GM23338 (cell line): ENCODE results near the gene VMP1. TPM values are rescaled to one million over a fixed set of nuclear protein-coding genes. Genes with fewer than 3 reads are reported as not detected.

Source experiments
- ATAC-seq: fragments of 200-7000 bp; cut with Tn5 transposase; 3 replicates; pipeline ENCODE4 v1.9.1; 2020
- DNase-seq: peaks from one replicate; pipeline ENCODE4 v3.0.0-alpha.2; 2015; ENCODE audit warnings: low spot score
- H2AFZ ChIP-seq: fragments of 200-600 bp; sonication (generic); 2 replicates; pipeline ENCODE4 v1.8.0; 2016; ENCODE audit warnings: antibody characterized with exemption, mild to moderate bottlenecking, moderate library complexity
- H3F3A ChIP-seq: fragments of 200-600 bp; sonication (generic); replicated peaks from 2 replicates; pipeline ENCODE4 v1.8.0; 2017; ENCODE audit warnings: antibody characterized with exemption, mixed run types, low read depth
- H3K27ac ChIP-seq: fragments of 200-600 bp; sonication (generic); 2 replicates; pipeline ENCODE4 v1.6.1; 2016; ENCODE audit warnings: low read depth
- H3K27me3 ChIP-seq: fragments of 200-600 bp; sonication (generic); 2 replicates; pipeline ENCODE4 v1.8.0; 2016; ENCODE audit warnings: mild to moderate bottlenecking, mixed run types, moderate library complexity; ENCODE audit not compliant: insufficient read depth
- H3K36me3 ChIP-seq: fragments of 200-600 bp; sonication (generic); 2 replicates; pipeline ENCODE4 v1.8.0; 2016; ENCODE audit warnings: mild to moderate bottlenecking; ENCODE audit not compliant: insufficient read depth
- H3K4me1 ChIP-seq: fragments of 200-600 bp; sonication (generic); 2 replicates; pipeline ENCODE4 v1.8.0; 2016; ENCODE audit warnings: mild to moderate bottlenecking, moderate library complexity; ENCODE audit not compliant: insufficient read depth
- H3K4me2 ChIP-seq: fragments of 200-600 bp; sonication (generic); 2 replicates; pipeline ENCODE4 v1.7.1; 2017; ENCODE audit warnings: mixed run types
- H3K4me3 ChIP-seq: fragments of 200-600 bp; sonication (generic); 2 replicates; pipeline ENCODE4 v1.6.1; 2016; ENCODE audit warnings: mixed run types
- H3K79me2 ChIP-seq: fragments of 200-600 bp; sonication (generic); replicated peaks from 2 replicates; pipeline ENCODE4 v1.8.0; 2017; ENCODE audit warnings: mild to moderate bottlenecking; ENCODE audit not compliant: insufficient read depth
- H3K9me2 ChIP-seq: fragments of 200-600 bp; sonication (generic); 2 replicates; pipeline ENCODE4 v1.8.0; 2017; ENCODE audit not compliant: insufficient read depth
- H4K20me1 ChIP-seq: fragments of 200-600 bp; sonication (generic); replicated peaks from 2 replicates; pipeline ENCODE4 v1.8.0; 2017; ENCODE audit warnings: mild to moderate bottlenecking; ENCODE audit not compliant: insufficient read depth
- H3K27ac Mint-ChIP-seq: 2 replicates; pipeline ENCODE4 v1.8.0; 2020; ENCODE audit warnings: inconsistent platforms, mild to moderate bottlenecking, moderate library complexity, mixed read lengths
- H3K27me3 Mint-ChIP-seq: 3 replicates; pipeline ENCODE4 v1.8.0; 2022; ENCODE audit warnings: low read depth, mild to moderate bottlenecking, moderate library complexity, mixed read lengths, inconsistent platforms; ENCODE audit not compliant: insufficient read depth, poor library complexity
- H3K36me3 Mint-ChIP-seq: 3 replicates; pipeline ENCODE4 v1.8.0; 2021; ENCODE audit warnings: low read depth, mild to moderate bottlenecking, inconsistent platforms, moderate library complexity, mixed read lengths
- H3K4me1 Mint-ChIP-seq: 3 replicates; pipeline ENCODE4 v1.8.0; 2020; ENCODE audit warnings: mild to moderate bottlenecking, inconsistent platforms, mixed read lengths
- H3K4me3 Mint-ChIP-seq: 3 replicates; pipeline ENCODE4 v1.8.0; 2021; ENCODE audit warnings: moderate library complexity, mild to moderate bottlenecking, inconsistent platforms, mixed read lengths
- H3K9me3 Mint-ChIP-seq: 3 replicates; pipeline ENCODE4 v1.8.0; 2020; ENCODE audit warnings: moderate library complexity, mild to moderate bottlenecking, inconsistent platforms, mixed read lengths
- CREB1 ChIP-seq: fragments of 250-450 bp; sonication (Bioruptor Pico); IDR thresholded peaks from 2 replicates; pipeline ENCODE4 v1.5.0; 2020; ENCODE audit warnings: low read depth, mild to moderate bottlenecking, moderate library complexity
- EZH2 ChIP-seq: fragments of 200-600 bp; sonication (generic); IDR thresholded peaks from one replicate; pipeline ENCODE4 v1.8.0; 2017; ENCODE audit warnings: antibody characterized with exemption, mild to moderate bottlenecking, low read depth; ENCODE audit not compliant: unreplicated experiment
- EZH2phosphoT487 ChIP-seq: fragments of 200-600 bp; sonication (generic); IDR thresholded peaks from one replicate; pipeline ENCODE4 v1.8.1; 2018; ENCODE audit warnings: antibody characterized with exemption; ENCODE audit not compliant: unreplicated experiment
- JUNB ChIP-seq: IDR thresholded peaks from one replicate; pipeline ENCODE4 v1.6.1; 2016; ENCODE audit warnings: antibody characterized with exemption; ENCODE audit not compliant: unreplicated experiment
- NANOG ChIP-seq: IDR thresholded peaks from 2 replicates; pipeline ENCODE4 v1.6.1; 2016; ENCODE audit warnings: antibody characterized with exemption, borderline replicate concordance
- POLR2AphosphoS5 ChIP-seq: IDR thresholded peaks from 2 replicates; pipeline ENCODE4 v1.6.1; 2016; ENCODE audit warnings: antibody characterized with exemption, low read depth
- STAT1 ChIP-seq: IDR thresholded peaks from one replicate; pipeline ENCODE4 v1.6.1; 2016; ENCODE audit warnings: antibody characterized with exemption; ENCODE audit not compliant: unreplicated experiment
- ZNF114 ChIP-seq: fragments of 250-450 bp; sonication (Bioruptor Pico); IDR thresholded peaks from 2 replicates; pipeline ENCODE4 v1.5.0; 2020; ENCODE audit warnings: mild to moderate bottlenecking, moderate library complexity
- ZNF331 ChIP-seq: fragments of 250-450 bp; sonication (Bioruptor Pico); IDR thresholded peaks from 2 replicates; pipeline ENCODE4 v1.5.0; 2020; ENCODE audit warnings: low read depth, mild to moderate bottlenecking, moderate library complexity
- polyA plus RNA-seq: library from polyadenylated mRNA; unstranded; fragments of >200 nt; fragmentation: Nextera tagmentation; extraction: Ambion mirVana; gene quantifications from 2 replicates; pipeline ENCODE4 v1.2.1, GENCODE V29; 2016
- total RNA-seq: library from RNA; depleted of rRNA; stranded (reverse); fragments of >200 nt; shearing (Covaris generic); gene quantifications from 2 replicates; pipeline ENCODE4 v1.2.3, GENCODE V29; 2014
- TF ChIP-seq, protein P1 (sequence below): IDR thresholded peaks from one replicate; pipeline ENCODE4 v1.6.1; 2018; ENCODE audit warnings: antibody characterized with exemption; ENCODE audit not compliant: unreplicated experiment
- TF ChIP-seq, protein P2 (sequence below): fragments of 250-450 bp; sonication (Bioruptor Pico); IDR thresholded peaks from 2 replicates; pipeline ENCODE4 v1.5.0; 2020; ENCODE audit warnings: mild to moderate bottlenecking, moderate library complexity
- TF ChIP-seq, protein P3 (sequence below), 2 experiments: fragments of 200-600 bp in 1 of 2; sonication (generic) in 1 of 2; conservative IDR thresholded peaks; 2 replicates each; pipeline versions ENCODE4 v1.5.1 to v1.6.1; 2016 to 2017; ENCODE audit warnings: antibody characterized with exemption in 2 of 2, low read depth in 2 of 2, mild to moderate bottlenecking in 2 of 2, moderate library complexity in 1 of 2
- TF ChIP-seq, protein P4 (sequence below): IDR thresholded peaks from 2 replicates; pipeline ENCODE4 v1.6.1; 2016; ENCODE audit warnings: antibody characterized with exemption

VMP1 gene
- total and polyA plus RNA-seq, 2 experiments from 2014 or later, result 70.1 to 112 TPM

DNA sequence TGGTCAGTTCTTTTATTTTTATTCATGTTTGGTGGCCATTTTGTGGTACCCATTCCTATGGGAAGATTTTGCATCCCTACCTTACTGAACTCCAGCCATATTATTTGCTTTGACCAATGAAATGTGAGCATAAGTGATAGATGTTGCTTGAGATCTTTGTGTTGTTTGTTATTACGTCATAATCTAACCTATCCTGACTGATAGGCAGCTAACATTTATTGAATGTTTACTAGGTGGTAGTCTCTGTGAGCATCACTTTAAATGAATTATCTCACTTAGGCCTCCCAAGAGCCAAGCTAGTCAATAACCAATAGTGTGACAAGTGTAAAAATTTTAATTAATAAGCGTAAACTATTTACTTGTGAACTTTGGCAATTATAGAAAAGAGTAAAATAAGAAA, 37.6 kb downstream of the VMP1 start:
- Mint-ChIP-seq H3K4me1 (no peaks in the 10 kb centered on the region), H3K36me3 (peaks cover 21% of the 10 kb centered on the region), H3K27me3 (no peaks in the 10 kb centered on the region), H3K4me3 (no peak overlapping the region), H3K27ac (no peak overlapping the region), H3K9me3 (peaks cover 13% of the 10 kb centered on the region)
- Histone ChIP-seq H3K9me2 (no peaks in the 10 kb centered on the region), H3K79me2 (no peaks in the 10 kb centered on the region), H3K27ac (no peak overlapping the region), H3K4me1 (no peaks in the 10 kb centered on the region), H2AFZ (no peak overlapping the region), H3K4me2 (no peak overlapping the region), H3K4me3 (no peak overlapping the region), H3F3A (no peaks in the 10 kb centered on the region), H3K36me3 (peaks cover 4% of the 10 kb centered on the region; the same call in 1 of the 2 replicates), H3K27me3 (no peaks in the 10 kb centered on the region), H4K20me1 (no peaks in the 10 kb centered on the region)
- ATAC-seq, result no peak
- TF ChIP-seq ZNF114 (CRISPR knock-in tag) (no peak), ZNF331 (CRISPR knock-in tag) (no peak), CREB1 (CRISPR knock-in tag) (no peak), STAT1 (no peak), POLR2AphosphoS5 (no peak), JUNB (no peak), NANOG (no peak), EZH2 (no peak), EZH2phosphoT487 (no peak)
- TF ChIP-seq, protein P1, sequence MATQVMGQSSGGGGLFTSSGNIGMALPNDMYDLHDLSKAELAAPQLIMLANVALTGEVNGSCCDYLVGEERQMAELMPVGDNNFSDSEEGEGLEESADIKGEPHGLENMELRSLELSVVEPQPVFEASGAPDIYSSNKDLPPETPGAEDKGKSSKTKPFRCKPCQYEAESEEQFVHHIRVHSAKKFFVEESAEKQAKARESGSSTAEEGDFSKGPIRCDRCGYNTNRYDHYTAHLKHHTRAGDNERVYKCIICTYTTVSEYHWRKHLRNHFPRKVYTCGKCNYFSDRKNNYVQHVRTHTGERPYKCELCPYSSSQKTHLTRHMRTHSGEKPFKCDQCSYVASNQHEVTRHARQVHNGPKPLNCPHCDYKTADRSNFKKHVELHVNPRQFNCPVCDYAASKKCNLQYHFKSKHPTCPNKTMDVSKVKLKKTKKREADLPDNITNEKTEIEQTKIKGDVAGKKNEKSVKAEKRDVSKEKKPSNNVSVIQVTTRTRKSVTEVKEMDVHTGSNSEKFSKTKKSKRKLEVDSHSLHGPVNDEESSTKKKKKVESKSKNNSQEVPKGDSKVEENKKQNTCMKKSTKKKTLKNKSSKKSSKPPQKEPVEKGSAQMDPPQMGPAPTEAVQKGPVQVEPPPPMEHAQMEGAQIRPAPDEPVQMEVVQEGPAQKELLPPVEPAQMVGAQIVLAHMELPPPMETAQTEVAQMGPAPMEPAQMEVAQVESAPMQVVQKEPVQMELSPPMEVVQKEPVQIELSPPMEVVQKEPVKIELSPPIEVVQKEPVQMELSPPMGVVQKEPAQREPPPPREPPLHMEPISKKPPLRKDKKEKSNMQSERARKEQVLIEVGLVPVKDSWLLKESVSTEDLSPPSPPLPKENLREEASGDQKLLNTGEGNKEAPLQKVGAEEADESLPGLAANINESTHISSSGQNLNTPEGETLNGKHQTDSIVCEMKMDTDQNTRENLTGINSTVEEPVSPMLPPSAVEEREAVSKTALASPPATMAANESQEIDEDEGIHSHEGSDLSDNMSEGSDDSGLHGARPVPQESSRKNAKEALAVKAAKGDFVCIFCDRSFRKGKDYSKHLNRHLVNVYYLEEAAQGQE, result no peak
- TF ChIP-seq, protein P2, sequence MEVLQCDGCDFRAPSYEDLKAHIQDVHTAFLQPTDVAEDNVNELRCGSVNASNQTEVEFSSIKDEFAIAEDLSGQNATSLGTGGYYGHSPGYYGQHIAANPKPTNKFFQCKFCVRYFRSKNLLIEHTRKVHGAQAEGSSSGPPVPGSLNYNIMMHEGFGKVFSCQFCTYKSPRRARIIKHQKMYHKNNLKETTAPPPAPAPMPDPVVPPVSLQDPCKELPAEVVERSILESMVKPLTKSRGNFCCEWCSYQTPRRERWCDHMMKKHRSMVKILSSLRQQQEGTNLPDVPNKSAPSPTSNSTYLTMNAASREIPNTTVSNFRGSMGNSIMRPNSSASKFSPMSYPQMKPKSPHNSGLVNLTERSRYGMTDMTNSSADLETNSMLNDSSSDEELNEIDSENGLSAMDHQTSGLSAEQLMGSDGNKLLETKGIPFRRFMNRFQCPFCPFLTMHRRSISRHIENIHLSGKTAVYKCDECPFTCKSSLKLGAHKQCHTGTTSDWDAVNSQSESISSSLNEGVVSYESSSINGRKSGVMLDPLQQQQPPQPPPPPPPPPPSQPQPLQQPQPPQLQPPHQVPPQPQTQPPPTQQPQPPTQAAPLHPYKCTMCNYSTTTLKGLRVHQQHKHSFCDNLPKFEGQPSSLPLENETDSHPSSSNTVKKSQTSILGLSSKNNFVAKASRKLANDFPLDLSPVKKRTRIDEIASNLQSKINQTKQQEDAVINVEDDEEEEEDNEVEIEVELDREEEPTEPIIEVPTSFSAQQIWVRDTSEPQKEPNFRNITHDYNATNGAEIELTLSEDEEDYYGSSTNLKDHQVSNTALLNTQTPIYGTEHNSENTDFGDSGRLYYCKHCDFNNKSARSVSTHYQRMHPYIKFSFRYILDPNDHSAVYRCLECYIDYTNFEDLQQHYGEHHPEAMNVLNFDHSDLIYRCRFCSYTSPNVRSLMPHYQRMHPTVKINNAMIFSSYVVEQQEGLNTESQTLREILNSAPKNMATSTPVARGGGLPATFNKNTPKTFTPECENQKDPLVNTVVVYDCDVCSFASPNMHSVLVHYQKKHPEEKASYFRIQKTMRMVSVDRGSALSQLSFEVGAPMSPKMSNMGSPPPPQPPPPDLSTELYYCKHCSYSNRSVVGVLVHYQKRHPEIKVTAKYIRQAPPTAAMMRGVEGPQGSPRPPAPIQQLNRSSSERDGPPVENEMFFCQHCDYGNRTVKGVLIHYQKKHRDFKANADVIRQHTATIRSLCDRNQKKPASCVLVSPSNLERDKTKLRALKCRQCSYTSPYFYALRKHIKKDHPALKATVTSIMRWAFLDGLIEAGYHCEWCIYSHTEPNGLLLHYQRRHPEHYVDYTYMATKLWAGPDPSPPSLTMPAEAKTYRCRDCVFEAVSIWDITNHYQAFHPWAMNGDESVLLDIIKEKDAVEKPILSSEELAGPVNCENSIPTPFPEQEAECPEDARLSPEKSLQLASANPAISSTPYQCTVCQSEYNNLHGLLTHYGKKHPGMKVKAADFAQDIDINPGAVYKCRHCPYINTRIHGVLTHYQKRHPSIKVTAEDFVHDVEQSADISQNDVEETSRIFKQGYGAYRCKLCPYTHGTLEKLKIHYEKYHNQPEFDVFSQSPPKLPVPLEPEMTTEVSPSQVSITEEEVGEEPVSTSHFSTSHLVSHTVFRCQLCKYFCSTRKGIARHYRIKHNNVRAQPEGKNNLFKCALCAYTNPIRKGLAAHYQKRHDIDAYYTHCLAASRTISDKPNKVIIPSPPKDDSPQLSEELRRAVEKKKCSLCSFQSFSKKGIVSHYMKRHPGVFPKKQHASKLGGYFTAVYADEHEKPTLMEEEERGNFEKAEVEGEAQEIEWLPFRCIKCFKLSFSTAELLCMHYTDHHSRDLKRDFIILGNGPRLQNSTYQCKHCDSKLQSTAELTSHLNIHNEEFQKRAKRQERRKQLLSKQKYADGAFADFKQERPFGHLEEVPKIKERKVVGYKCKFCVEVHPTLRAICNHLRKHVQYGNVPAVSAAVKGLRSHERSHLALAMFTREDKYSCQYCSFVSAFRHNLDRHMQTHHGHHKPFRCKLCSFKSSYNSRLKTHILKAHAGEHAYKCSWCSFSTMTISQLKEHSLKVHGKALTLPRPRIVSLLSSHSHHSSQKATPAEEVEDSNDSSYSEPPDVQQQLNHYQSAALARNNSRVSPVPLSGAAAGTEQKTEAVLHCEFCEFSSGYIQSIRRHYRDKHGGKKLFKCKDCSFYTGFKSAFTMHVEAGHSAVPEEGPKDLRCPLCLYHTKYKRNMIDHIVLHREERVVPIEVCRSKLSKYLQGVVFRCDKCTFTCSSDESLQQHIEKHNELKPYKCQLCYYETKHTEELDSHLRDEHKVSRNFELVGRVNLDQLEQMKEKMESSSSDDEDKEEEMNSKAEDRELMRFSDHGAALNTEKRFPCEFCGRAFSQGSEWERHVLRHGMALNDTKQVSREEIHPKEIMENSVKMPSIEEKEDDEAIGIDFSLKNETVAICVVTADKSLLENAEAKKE (CRISPR knock-in tag), result no peak
- TF ChIP-seq, protein P3, sequence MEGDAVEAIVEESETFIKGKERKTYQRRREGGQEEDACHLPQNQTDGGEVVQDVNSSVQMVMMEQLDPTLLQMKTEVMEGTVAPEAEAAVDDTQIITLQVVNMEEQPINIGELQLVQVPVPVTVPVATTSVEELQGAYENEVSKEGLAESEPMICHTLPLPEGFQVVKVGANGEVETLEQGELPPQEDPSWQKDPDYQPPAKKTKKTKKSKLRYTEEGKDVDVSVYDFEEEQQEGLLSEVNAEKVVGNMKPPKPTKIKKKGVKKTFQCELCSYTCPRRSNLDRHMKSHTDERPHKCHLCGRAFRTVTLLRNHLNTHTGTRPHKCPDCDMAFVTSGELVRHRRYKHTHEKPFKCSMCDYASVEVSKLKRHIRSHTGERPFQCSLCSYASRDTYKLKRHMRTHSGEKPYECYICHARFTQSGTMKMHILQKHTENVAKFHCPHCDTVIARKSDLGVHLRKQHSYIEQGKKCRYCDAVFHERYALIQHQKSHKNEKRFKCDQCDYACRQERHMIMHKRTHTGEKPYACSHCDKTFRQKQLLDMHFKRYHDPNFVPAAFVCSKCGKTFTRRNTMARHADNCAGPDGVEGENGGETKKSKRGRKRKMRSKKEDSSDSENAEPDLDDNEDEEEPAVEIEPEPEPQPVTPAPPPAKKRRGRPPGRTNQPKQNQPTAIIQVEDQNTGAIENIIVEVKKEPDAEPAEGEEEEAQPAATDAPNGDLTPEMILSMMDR (conservative IDR thresholded peaks at IDR 0.05; ENCODE audit: low read depth in 2 of 2), result no peak
- TF ChIP-seq, protein P4, sequence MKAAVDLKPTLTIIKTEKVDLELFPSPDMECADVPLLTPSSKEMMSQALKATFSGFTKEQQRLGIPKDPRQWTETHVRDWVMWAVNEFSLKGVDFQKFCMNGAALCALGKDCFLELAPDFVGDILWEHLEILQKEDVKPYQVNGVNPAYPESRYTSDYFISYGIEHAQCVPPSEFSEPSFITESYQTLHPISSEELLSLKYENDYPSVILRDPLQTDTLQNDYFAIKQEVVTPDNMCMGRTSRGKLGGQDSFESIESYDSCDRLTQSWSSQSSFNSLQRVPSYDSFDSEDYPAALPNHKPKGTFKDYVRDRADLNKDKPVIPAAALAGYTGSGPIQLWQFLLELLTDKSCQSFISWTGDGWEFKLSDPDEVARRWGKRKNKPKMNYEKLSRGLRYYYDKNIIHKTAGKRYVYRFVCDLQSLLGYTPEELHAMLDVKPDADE, result no peak
- DNase-seq, result no peak
